ENCODE results near the gene FADS2.

Gene FADS2

DNA sequence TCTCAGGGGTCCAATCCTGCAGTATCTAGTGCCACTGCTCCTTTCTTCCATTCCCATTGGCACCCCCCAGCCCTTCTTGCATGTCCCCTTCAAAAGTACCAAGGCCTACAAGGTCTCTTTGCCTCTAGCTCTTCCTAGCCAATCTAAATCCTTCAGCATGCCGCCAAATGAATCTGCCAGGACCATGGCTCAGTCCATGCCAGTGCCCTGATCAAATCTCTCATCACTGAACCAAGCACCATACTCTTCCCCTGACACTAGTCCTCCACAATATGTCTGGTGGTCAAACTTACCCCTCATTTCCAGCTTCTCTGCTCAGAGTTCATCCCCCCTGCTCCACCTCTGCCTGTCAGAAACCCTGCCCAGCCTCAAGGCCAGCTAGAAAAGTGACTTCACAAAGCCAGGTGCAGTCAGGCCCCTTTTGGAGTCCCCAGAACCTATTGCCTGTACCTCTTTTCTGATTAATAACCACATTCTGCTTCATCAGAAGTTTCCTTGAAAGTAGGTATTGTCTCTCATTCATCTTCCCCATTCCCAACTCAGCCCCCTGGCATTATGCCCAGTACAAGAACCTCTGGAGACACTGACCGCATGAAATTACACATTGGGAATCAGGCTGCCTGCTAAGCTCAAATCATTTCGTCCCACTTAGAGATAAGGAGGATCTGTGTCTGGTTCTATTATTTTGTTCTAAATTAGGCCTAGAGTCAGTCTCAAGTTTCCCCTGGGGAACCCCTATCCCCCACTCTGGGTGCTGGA lies 24.0 kb upstream of the FADS2 start:
- DNase-seq, result no peak
- Histone ChIP-seq H3K4me3 (ENCODE audit: low read length) (no peak overlapping the region), H2AFZ (ENCODE audit: low read length) (no peak overlapping the region), H3K9me3 (replicated peaks; ENCODE audit: insufficient read depth, low read length) (no peaks in the 10 kb centered on the region), H3F3A (ENCODE audit: insufficient read depth, low read length) (0 out of 2 replicates have a peak, but pooled peaks cover 4% of the 10 kb centered on the region), H3K36me3 (replicated peaks; ENCODE audit: insufficient read depth, low read length) (no peaks in the 10 kb centered on the region), H3K9ac (ENCODE audit: low read length) (no peak overlapping the region), H3K27me3 (replicated peaks; ENCODE audit: insufficient read depth, low read length) (no peaks in the 10 kb centered on the region), H3K79me2 (ENCODE audit: low read length) (peaks cover 37% of the 10 kb centered on the region), H3K4me1 (ENCODE audit: low read length) (no peaks in the 10 kb centered on the region), H3K9me2 (replicated peaks; ENCODE audit: insufficient read depth, low read length) (no peaks in the 10 kb centered on the region), H4K20me1 (ENCODE audit: insufficient read depth, low read length) (no peaks in the 10 kb centered on the region), H3K4me2 (ENCODE audit: low read depth, low read length) (no peak overlapping the region), H3K27ac (ENCODE audit: low read length) (no peak overlapping the region)
- TF ChIP-seq, protein P1, sequence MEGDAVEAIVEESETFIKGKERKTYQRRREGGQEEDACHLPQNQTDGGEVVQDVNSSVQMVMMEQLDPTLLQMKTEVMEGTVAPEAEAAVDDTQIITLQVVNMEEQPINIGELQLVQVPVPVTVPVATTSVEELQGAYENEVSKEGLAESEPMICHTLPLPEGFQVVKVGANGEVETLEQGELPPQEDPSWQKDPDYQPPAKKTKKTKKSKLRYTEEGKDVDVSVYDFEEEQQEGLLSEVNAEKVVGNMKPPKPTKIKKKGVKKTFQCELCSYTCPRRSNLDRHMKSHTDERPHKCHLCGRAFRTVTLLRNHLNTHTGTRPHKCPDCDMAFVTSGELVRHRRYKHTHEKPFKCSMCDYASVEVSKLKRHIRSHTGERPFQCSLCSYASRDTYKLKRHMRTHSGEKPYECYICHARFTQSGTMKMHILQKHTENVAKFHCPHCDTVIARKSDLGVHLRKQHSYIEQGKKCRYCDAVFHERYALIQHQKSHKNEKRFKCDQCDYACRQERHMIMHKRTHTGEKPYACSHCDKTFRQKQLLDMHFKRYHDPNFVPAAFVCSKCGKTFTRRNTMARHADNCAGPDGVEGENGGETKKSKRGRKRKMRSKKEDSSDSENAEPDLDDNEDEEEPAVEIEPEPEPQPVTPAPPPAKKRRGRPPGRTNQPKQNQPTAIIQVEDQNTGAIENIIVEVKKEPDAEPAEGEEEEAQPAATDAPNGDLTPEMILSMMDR (IDR thresholded peaks at IDR 0.05; ENCODE audit: low read length), result no peak
- TF ChIP-seq EZH2 (optimal IDR thresholded peaks at IDR 0.05; ENCODE audit: low read depth, low read length) (no peak), EZH2phosphoT487 (IDR thresholded peaks at IDR 0.05; ENCODE audit: low read length) (no peak)

DNA sequence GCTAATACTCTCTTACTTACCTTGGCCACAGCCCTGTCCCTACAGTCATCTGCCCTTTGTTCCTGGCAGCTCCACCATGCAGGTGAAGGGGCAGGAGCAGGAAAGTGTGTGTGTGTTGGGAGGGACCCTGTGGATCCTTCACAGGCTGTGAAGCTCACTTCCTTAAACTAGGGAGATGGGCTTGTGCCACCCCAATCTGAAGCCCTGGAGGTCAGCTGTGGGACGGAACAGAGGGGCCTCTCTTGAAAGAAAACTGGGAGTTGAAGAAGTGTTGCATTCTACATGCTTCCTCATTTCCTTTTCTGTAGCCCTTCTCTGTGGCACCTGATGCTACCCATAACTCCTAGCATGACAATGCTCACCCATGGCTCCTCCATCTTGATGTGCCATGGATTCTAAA lies 23.0 kb upstream of the FADS2 start:
- H3K79me2 ChIP-seq (ENCODE audit: low read length), result peaks cover 26% of the 10 kb centered on the region
- no peak overlapping the region for H3K4me2 ChIP-seq (ENCODE audit: low read depth, low read length)
- no peak overlapping the region for H3K9ac ChIP-seq (ENCODE audit: low read length)
- no peak for TF ChIP-seq EZH2 (optimal IDR thresholded peaks at IDR 0.05; ENCODE audit: low read depth, low read length)
- no peak for TF ChIP-seq EZH2phosphoT487 (IDR thresholded peaks at IDR 0.05; ENCODE audit: low read length)
- TF ChIP-seq, protein P1 (IDR thresholded peaks at IDR 0.05; ENCODE audit: low read length), result no peak
- 0 out of 2 replicates have a peak, but pooled peaks cover 4% of the 10 kb centered on the region for H3F3A ChIP-seq (ENCODE audit: insufficient read depth, low read length)
- no peaks in the 10 kb centered on the region for H3K9me3 ChIP-seq (replicated peaks; ENCODE audit: insufficient read depth, low read length)
- H3K36me3 ChIP-seq (replicated peaks; ENCODE audit: insufficient read depth, low read length), result no peaks in the 10 kb centered on the region
- DNase-seq, result no peak
- no peaks in the 10 kb centered on the region for H3K27me3 ChIP-seq (replicated peaks; ENCODE audit: insufficient read depth, low read length)
- H3K9me2 ChIP-seq (replicated peaks; ENCODE audit: insufficient read depth, low read length), result no peaks in the 10 kb centered on the region
- H2AFZ ChIP-seq (ENCODE audit: low read length), result no peak overlapping the region
- no peak overlapping the region for H3K27ac ChIP-seq (ENCODE audit: low read length)
- no peaks in the 10 kb centered on the region for H4K20me1 ChIP-seq (ENCODE audit: insufficient read depth, low read length)
- H3K4me3 ChIP-seq (ENCODE audit: low read length), result no peak overlapping the region
- no peaks in the 10 kb centered on the region for H3K4me1 ChIP-seq (ENCODE audit: low read length)

DNA sequence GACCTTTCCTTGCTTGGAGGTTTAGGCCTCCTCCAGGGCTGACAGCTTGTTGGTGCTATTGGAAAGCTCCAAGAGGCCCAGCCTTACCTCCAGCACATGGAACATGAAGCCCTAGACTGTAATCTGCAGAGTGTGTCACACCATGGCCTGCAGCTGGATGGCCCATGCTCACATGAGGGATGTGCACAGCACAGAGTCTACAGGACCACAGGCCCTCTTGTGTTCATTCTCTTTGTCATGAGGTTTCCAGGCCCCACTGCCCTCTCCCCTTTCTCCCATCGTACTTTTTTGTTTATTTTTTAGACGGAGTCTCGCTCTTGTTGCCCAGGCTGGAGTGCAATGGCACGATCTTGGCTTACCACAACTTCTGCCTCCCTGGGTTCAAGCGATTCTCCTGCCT lies 21.3 kb upstream of the FADS2 start:
- Histone ChIP-seq H3F3A (ENCODE audit: insufficient read depth, low read length) (no peaks in the 10 kb centered on the region), H3K4me3 (ENCODE audit: low read length) (no peak overlapping the region), H3K27ac (ENCODE audit: low read length) (no peak overlapping the region), H3K9me2 (replicated peaks; ENCODE audit: insufficient read depth, low read length) (no peaks in the 10 kb centered on the region), H3K4me2 (ENCODE audit: low read depth, low read length) (no peak overlapping the region), H4K20me1 (ENCODE audit: insufficient read depth, low read length) (no peaks in the 10 kb centered on the region), H3K9ac (ENCODE audit: low read length) (no peak overlapping the region), H2AFZ (ENCODE audit: low read length) (no peak overlapping the region), H3K27me3 (replicated peaks; ENCODE audit: insufficient read depth, low read length) (no peaks in the 10 kb centered on the region), H3K79me2 (ENCODE audit: low read length) (peaks cover 11% of the 10 kb centered on the region; the same call in 1 of the 2 replicates), H3K36me3 (replicated peaks; ENCODE audit: insufficient read depth, low read length) (no peaks in the 10 kb centered on the region), H3K4me1 (ENCODE audit: low read length) (no peaks in the 10 kb centered on the region), H3K9me3 (replicated peaks; ENCODE audit: insufficient read depth, low read length) (no peaks in the 10 kb centered on the region)
- TF ChIP-seq, protein P1 (IDR thresholded peaks at IDR 0.05; ENCODE audit: low read length), result no peak
- no peak for TF ChIP-seq EZH2phosphoT487 (IDR thresholded peaks at IDR 0.05; ENCODE audit: low read length)
- no peak for DNase-seq
